NCI-H2081 (cell line): ENCODE results near the gene GGPS1.
"Not testable (repeated sequence)": the region's sequence is repeated elsewhere in the genome, so short reads cannot be mapped to it uniquely, and the experiment has no call there.

ENCODE experiments used
- DNase-seq, 2 experiments: peaks; one replicate each; lab custom pipeline; 2025; lab: John Stamatoyannopoulos, UW

The GGPS1 gene

GRCh38 chr1:235304549-235305451, 23.6 kb upstream of the GGPS1 start:
- DNase-seq, result peak; percentile 13 to 25

- no peak for DNase-seq
These were observed 20.9 kb upstream of the GGPS1 start for GRCh38 chr1:235307158-235308124.

- not testable (repeated sequence) for DNase-seq
These were observed 19.2 kb upstream of the GGPS1 start for GRCh38 chr1:235309206-235309605.

- no peak for DNase-seq
These were observed 15.1 kb upstream of the GGPS1 start for GRCh38 chr1:235313262-235313661.

GRCh38 chr1:235313931-235314678, 14.3 kb upstream of the GGPS1 start:
- DNase-seq, result no peak

- no peak for DNase-seq
These were observed 13.2 kb upstream of the GGPS1 start for GRCh38 chr1:235315173-235315572.

GRCh38 chr1:235315735-235316134, 12.6 kb upstream of the GGPS1 start:
- no peak for DNase-seq

GRCh38 chr1:235317168-235317567, 11.2 kb upstream of the GGPS1 start:
- DNase-seq, result no peak

- no peak for DNase-seq
These were observed 9.1 kb upstream of the GGPS1 start for GRCh38 chr1:235319255-235319654.

- DNase-seq, result no peak
These were observed 7.7 kb upstream of the GGPS1 start for GRCh38 chr1:235320521-235321179.

GRCh38 chr1:235324296-235324695, 4.1 kb upstream of the GGPS1 start:
- DNase-seq, result no peak

- no peak for DNase-seq
These were observed 3.2 kb upstream of the GGPS1 start for GRCh38 chr1:235325139-235325538.

GRCh38 chr1:235325854-235326253, 2.5 kb upstream of the GGPS1 start:
- no peak for DNase-seq

GRCh38 chr1:235326719-235327558, 1.4 kb upstream of the GGPS1 start:
- peak; percentile 36 to 56 for DNase-seq

GRCh38 chr1:235327559-235328270, 655 bp upstream of the GGPS1 start, which contains the start of gene ARID4B:
Gene ARID4B (minus strand): TSS chr1:235328179. CDS start chr1:235326919, 1,260 bp downstream.
- peak in 1 of 2 experiments; percentile 74 for DNase-seq

GRCh38 chr1:235329139-235329902, 951 bp downstream of the GGPS1 start:
- peak; percentile 27 to 74 for DNase-seq

- no peak for DNase-seq
These were observed 2.5 kb downstream of the GGPS1 start for GRCh38 chr1:235330918-235331285.

GRCh38 chr1:235331401-235331800, 3.0 kb downstream of the GGPS1 start:
- DNase-seq, result no peak

- no peak for DNase-seq
These were observed 8.5 kb downstream of the GGPS1 start for GRCh38 chr1:235336903-235337302.
